Esophagus (tissue), 2 donors: ENCODE data around the gene SYNGR4. TPM values are rescaled to one million over a fixed set of nuclear protein-coding genes. Genes with fewer than 3 reads are reported as not detected.

ENCODE experiments used
- H3K27ac ChIP-seq, 2 donors: one replicate each; pipeline ENCODE4 v1.5.1; 2013; ENCODE audit warnings: low read depth in 2 of 2, mild to moderate bottlenecking in 2 of 2, inconsistent platforms in 1 of 2, low read length in 1 of 2, moderate library complexity in 1 of 2
- H3K27me3 ChIP-seq, 2 donors: one replicate each; pipeline ENCODE4 v1.6.1; 2013; ENCODE audit warnings: low read length in 2 of 2, control low read depth in 1 of 2, mild to moderate bottlenecking in 1 of 2; ENCODE audit not compliant: insufficient read depth in 2 of 2, control insufficient read depth in 1 of 2
- H3K36me3 ChIP-seq, 2 donors: one replicate each; pipeline ENCODE4 v1.6.1; 2013; ENCODE audit warnings: low read length in 1 of 2; ENCODE audit not compliant: control insufficient read depth in 2 of 2, insufficient read depth in 2 of 2
- H3K4me1 ChIP-seq, 2 donors: one replicate each; pipeline ENCODE4 v1.6.1; 2013; ENCODE audit warnings: low read length in 1 of 2; ENCODE audit not compliant: control insufficient read depth in 2 of 2, insufficient read depth in 2 of 2
- H3K4me3 ChIP-seq, 2 donors: one replicate each; pipeline ENCODE4 v1.5.1; 2013; ENCODE audit warnings: low read length in 2 of 2, mild to moderate bottlenecking in 2 of 2, low read depth in 1 of 2, moderate library complexity in 1 of 2
- H3K9me3 ChIP-seq, 2 donors: one replicate each; pipeline ENCODE4 v1.6.1; 2013; ENCODE audit warnings: mild to moderate bottlenecking in 2 of 2, low read depth in 1 of 2, low read length in 1 of 2, moderate library complexity in 1 of 2; ENCODE audit not compliant: control insufficient read depth in 2 of 2, insufficient read depth in 1 of 2
- WGBS, 2 donors: extraction: QIAGEN DNeasy Blood & Tissue Kit; methylation state at CpG; one replicate each; pipeline ENCODE4 v1.1.7; 2013; 5-methylcytosine and 5-hydroxymethylcytosine counted together
- polyA plus RNA-seq, 2 donors: library from polyadenylated mRNA; stranded (reverse); fragments of 200-250 nt; gene quantifications; one replicate each; pipeline ENCODE4 v1.2.3, GENCODE V29; 2013
- donor health status: healthy with polysubstance abuse.
- donor health status: Bipolar disorder and iron deficiency.

The SYNGR4 gene
- polyA plus RNA-seq, 2 donors, result not detected

- no peak overlapping the region for H3K27ac ChIP-seq
- peaks cover 0 to 5% of the 10 kb centered on the region in 2 donors for H3K4me1 ChIP-seq
- H3K27me3 ChIP-seq, result no peaks in the 10 kb centered on the region
- H3K4me3 ChIP-seq, result no peak overlapping the region
- H3K36me3 ChIP-seq, result peaks cover 0 to 2% of the 10 kb centered on the region in 2 donors
- 96% methylated on average over 10 of the region's 10 CpGs for WGBS, 2 donors
- peaks cover 0 to 3% of the 10 kb centered on the region in 2 donors for H3K9me3 ChIP-seq
Measured at GRCh38 chr19:48341515-48342413, 22.4 kb upstream of the SYNGR4 start.

GRCh38 chr19:48342414-48342738 is 21.8 kb upstream of the SYNGR4 start:
- WGBS, 2 donors, result 89 to 95% methylated on average over 19 to 20 of the region's 20 CpGs
- H3K9me3 ChIP-seq, result peaks cover 0 to 3% of the 10 kb centered on the region in 2 donors
- no peak overlapping the region for H3K4me3 ChIP-seq
- H3K36me3 ChIP-seq, result peaks cover 0 to 2% of the 10 kb centered on the region in 2 donors
- H3K27me3 ChIP-seq, result no peaks in the 10 kb centered on the region
- H3K27ac ChIP-seq, result no peak overlapping the region
- H3K4me1 ChIP-seq, result peaks cover 0 to 5% of the 10 kb centered on the region in 2 donors

- Histone ChIP-seq H3K36me3 (peaks cover 0 to 2% of the 10 kb centered on the region in 2 donors), H3K27ac (no peak overlapping the region), H3K27me3 (no peaks in the 10 kb centered on the region), H3K9me3 (peaks cover 0 to 3% of the 10 kb centered on the region in 2 donors), H3K4me3 (no peak overlapping the region), H3K4me1 (peaks cover 0 to 5% of the 10 kb centered on the region in 2 donors)
- 91 to 92% methylated on average over 23 of the region's 23 CpGs for WGBS, 2 donors
Measured at GRCh38 chr19:48342841-48343540, 21.2 kb upstream of the SYNGR4 start.

DNA sequence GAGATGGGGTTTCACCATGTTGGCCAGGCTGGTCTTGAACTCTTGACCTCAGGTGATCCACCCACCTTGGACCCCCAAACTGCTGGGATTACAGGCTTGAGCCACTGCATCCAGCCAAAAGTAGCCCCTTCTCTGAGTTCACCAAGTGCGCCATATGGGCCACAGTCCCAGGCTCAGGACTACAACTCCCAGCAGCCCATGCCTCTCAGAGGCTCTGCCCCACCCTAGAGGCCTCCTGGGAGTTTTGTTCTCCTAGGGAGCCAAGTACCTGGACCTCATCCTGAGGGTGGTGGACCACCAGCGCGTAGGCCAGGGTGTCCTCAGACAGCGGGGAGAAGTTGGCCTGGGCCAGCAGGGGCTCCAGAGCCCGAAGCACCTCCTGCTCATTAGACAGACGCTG is 19.3 kb upstream of the SYNGR4 start:
- peaks cover 0 to 2% of the 10 kb centered on the region in 2 donors for H3K36me3 ChIP-seq
- peaks cover 0 to 3% of the 10 kb centered on the region in 2 donors for H3K9me3 ChIP-seq
- peaks cover 0 to 5% of the 10 kb centered on the region in 2 donors for H3K4me1 ChIP-seq
- WGBS, 2 donors, result 97 to 98% methylated on average over 6 of the region's 6 CpGs
- H3K27me3 ChIP-seq, result no peaks in the 10 kb centered on the region
- H3K4me3 ChIP-seq, result no peak overlapping the region
- no peak overlapping the region for H3K27ac ChIP-seq

GRCh38 chr19:48346191-48346590 is 18.0 kb upstream of the SYNGR4 start:
- no peaks in the 10 kb centered on the region for H3K4me1 ChIP-seq
- H3K27ac ChIP-seq, result no peak overlapping the region
- H3K9me3 ChIP-seq, result peaks cover 0 to 3% of the 10 kb centered on the region in 2 donors
- no peaks in the 10 kb centered on the region for H3K27me3 ChIP-seq
- H3K4me3 ChIP-seq, result no peak overlapping the region
- 94 to 100% methylated on average over 2 of the region's 2 CpGs for WGBS, 2 donors
- H3K36me3 ChIP-seq, result peaks cover 0 to 2% of the 10 kb centered on the region in 2 donors

DNA sequence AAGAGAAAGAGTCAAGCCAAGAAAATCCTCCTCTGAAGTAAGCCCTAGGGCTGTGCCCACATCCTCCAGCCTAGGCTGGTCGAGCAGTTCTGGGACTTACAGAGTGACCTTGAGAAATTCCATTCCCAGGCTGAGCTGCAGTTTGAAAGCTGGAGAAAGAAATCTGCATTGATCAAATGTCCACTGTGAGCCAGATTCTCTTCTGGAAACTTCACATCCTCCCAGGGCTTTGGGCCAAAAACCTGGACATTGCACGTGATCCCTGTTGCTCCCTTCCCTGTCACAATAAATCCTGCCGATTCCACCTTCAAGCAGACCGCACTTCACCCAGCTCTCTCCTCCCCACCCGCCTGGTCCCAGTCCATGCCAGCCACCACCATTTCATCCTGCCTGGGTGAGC is 16.1 kb upstream of the SYNGR4 start:
- WGBS, 2 donors, result 60 to 65% methylated on average over 5 of the region's 5 CpGs
- H3K36me3 ChIP-seq, result no peaks in the 10 kb centered on the region
- no peaks in the 10 kb centered on the region for H3K9me3 ChIP-seq
- no peak overlapping the region for H3K27ac ChIP-seq
- H3K4me3 ChIP-seq, result no peak overlapping the region
- H3K4me1 ChIP-seq, result no peaks in the 10 kb centered on the region
- H3K27me3 ChIP-seq, result no peaks in the 10 kb centered on the region

GRCh38 chr19:48348737-48349136 is 15.4 kb upstream of the SYNGR4 start:
- no peak overlapping the region for H3K4me3 ChIP-seq
- H3K36me3 ChIP-seq, result no peaks in the 10 kb centered on the region
- H3K9me3 ChIP-seq, result no peaks in the 10 kb centered on the region
- no peaks in the 10 kb centered on the region for H3K27me3 ChIP-seq
- H3K27ac ChIP-seq, result no peak overlapping the region
- H3K4me1 ChIP-seq, result no peaks in the 10 kb centered on the region
- WGBS, 2 donors, result 93% methylated on average over 7 of the region's 7 CpGs

DNA sequence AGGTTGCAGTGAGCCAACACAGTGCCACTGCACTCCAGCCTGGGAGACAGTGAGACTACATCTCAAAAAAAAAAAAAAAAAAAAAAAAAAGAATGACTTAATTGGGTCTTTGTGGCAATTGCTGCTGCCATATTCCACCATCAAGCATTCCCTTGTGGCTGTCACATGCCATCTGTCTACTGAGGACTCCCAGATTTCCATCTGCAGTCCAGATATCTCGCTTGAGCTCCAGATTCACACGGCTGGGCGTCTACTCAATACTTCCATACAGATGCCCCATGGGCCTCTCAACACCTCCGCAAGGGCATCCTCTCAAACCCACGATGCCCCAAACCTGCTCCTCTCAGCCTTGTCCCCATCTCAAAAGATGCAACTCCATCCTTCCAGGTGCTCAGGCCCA is 13.3 kb upstream of the SYNGR4 start:
- H3K4me1 ChIP-seq, result no peaks in the 10 kb centered on the region
- H3K27me3 ChIP-seq, result no peaks in the 10 kb centered on the region
- H3K36me3 ChIP-seq, result no peaks in the 10 kb centered on the region
- no peaks in the 10 kb centered on the region for H3K9me3 ChIP-seq
- H3K4me3 ChIP-seq, result no peak overlapping the region
- H3K27ac ChIP-seq, result no peak overlapping the region
- WGBS, 2 donors, result 89 to 93% methylated on average over 5 of the region's 5 CpGs

GRCh38 chr19:48351341-48351752 is 12.8 kb upstream of the SYNGR4 start:
- Histone ChIP-seq H3K27ac (no peak overlapping the region), H3K27me3 (no peaks in the 10 kb centered on the region), H3K9me3 (no peaks in the 10 kb centered on the region), H3K4me3 (no peak overlapping the region), H3K4me1 (no peaks in the 10 kb centered on the region), H3K36me3 (no peaks in the 10 kb centered on the region)
- 46 to 51% methylated on average over 8 of the region's 8 CpGs for WGBS, 2 donors
